IMR-90 (cell line): ENCODE results near the gene S100A4. TPM values are rescaled to one million over a fixed set of nuclear protein-coding genes. Genes with fewer than 3 reads are reported as not detected.

Experiments
- ATAC-seq: fragments of 200-7000 bp; cut with Tn5 transposase; 2 replicates; pipeline ENCODE4 v1.9.1; 2020; ENCODE audit warnings: low read depth, mild to moderate bottlenecking, moderate library complexity
- BruUV-seq: library from RNA; stranded (reverse); fragments of 400-500 nt; replicated peaks from 2 replicates; lab custom pipeline; 2021; lab: Mats Ljungman, UMichigan
- CTCF ChIA-PET: fragments of 300-600 bp; formaldehyde crosslinking; extraction: SDS; loops from one replicate; lab custom pipeline; 2021; ENCODE audit warnings: antibody characterized with exemption; lab: Yijun Ruan, JAX
- POLR2A ChIA-PET: fragments of 300-600 bp; sonication (Branson Sonifier 250); formaldehyde crosslinking; loops from one replicate; lab custom pipeline; 2022; ENCODE audit warnings: antibody characterized with exemption; ENCODE audit not compliant: unreplicated experiment; lab: Charles Lee
- DNase-seq: peaks from one replicate; pipeline ENCODE4 v3.0.0; 2013
- H2AFZ ChIP-seq: replicated peaks from 2 replicates; pipeline ENCODE3; 2013; ENCODE audit warnings: low read length, mild to moderate bottlenecking; ENCODE audit not compliant: poor library complexity
- H2AK5ac ChIP-seq: 2 replicates; pipeline ENCODE4 v1.6.1; 2013; ENCODE audit warnings: low read depth, low read length, inconsistent platforms
- H2AK9ac ChIP-seq: replicated peaks from 2 replicates; pipeline ENCODE3; 2013; ENCODE audit warnings: mild to moderate bottlenecking, low read depth, low read length, moderate library complexity; ENCODE audit not compliant: poor library complexity
- H2BK120ac ChIP-seq: 2 replicates; pipeline ENCODE4 v1.6.1; 2013; ENCODE audit warnings: low read depth, low read length, inconsistent platforms
- H2BK15ac ChIP-seq: 3 replicates; pipeline ENCODE4 v1.6.1; 2013; ENCODE audit warnings: low read depth, low read length, inconsistent platforms
- H2BK20ac ChIP-seq: 2 replicates; pipeline ENCODE4 v1.6.1; 2013; ENCODE audit warnings: low read depth, mild to moderate bottlenecking, inconsistent platforms, low read length, moderate library complexity
- H2BK5ac ChIP-seq: 2 replicates; pipeline ENCODE4 v1.6.1; 2013; ENCODE audit warnings: mild to moderate bottlenecking, low read depth, low read length, inconsistent platforms; ENCODE audit not compliant: poor library complexity, severe bottlenecking
- H3K14ac ChIP-seq: replicated peaks from 2 replicates; pipeline ENCODE4 v1.6.1; 2013; ENCODE audit warnings: low read depth, low read length, inconsistent platforms
- H3K18ac ChIP-seq: 2 replicates; pipeline ENCODE4 v1.6.1; 2013; ENCODE audit warnings: low read depth, low read length, control low read depth
- H3K23ac ChIP-seq: 2 replicates; pipeline ENCODE4 v1.6.1; 2013; ENCODE audit warnings: low read depth, low read length, inconsistent platforms
- H3K27ac ChIP-seq: 2 replicates; pipeline ENCODE4 v1.5.1; 2013; ENCODE audit warnings: mild to moderate bottlenecking, control low read depth, low read length; ENCODE audit not compliant: insufficient read depth
- H3K27me3 ChIP-seq: 2 replicates; pipeline ENCODE4 v1.6.1; 2013; ENCODE audit warnings: low read length; ENCODE audit not compliant: control insufficient read depth, insufficient read depth
- H3K36me3 ChIP-seq: 2 replicates; pipeline ENCODE4 v1.6.1; 2013; ENCODE audit warnings: low read length, mixed read lengths; ENCODE audit not compliant: control insufficient read depth, insufficient read depth
- H3K4ac ChIP-seq: 2 replicates; pipeline ENCODE4 v1.6.1; 2013; ENCODE audit warnings: low read depth, low read length, inconsistent platforms
- H3K4me1 ChIP-seq: 2 replicates; pipeline ENCODE4 v1.6.1; 2013; ENCODE audit warnings: low read length, mixed read lengths; ENCODE audit not compliant: control insufficient read depth, insufficient read depth
- H3K4me2 ChIP-seq: 2 replicates; pipeline ENCODE4 v1.6.1; 2013; ENCODE audit warnings: low read depth, mild to moderate bottlenecking, control low read depth, low read length, moderate library complexity
- H3K4me3 ChIP-seq: 2 replicates; pipeline ENCODE4 v1.5.1; 2013; ENCODE audit warnings: low read depth, mild to moderate bottlenecking, control low read depth, low read length, moderate library complexity; ENCODE audit not compliant: insufficient read depth
- H3K56ac ChIP-seq: 2 replicates; pipeline ENCODE4 v1.6.1; 2013; ENCODE audit warnings: low read length, inconsistent platforms; ENCODE audit not compliant: insufficient read depth; ENCODE audit errors: extremely low read depth
- H3K79me1 ChIP-seq, 2 experiments: 2 replicates each; pipeline ENCODE4 v1.6.1; 2013; ENCODE audit warnings: low read length in 2 of 2, inconsistent platforms in 1 of 2, low read depth in 1 of 2
- H3K9ac ChIP-seq: 2 replicates; pipeline ENCODE4 v1.6.1; 2013; ENCODE audit warnings: low read depth, low read length, control low read depth
- H3K9me1 ChIP-seq: 2 replicates; pipeline ENCODE4 v1.6.1; 2013; ENCODE audit warnings: low read length, inconsistent platforms; ENCODE audit not compliant: insufficient read depth
- H3K9me3 ChIP-seq: 2 replicates; pipeline ENCODE4 v1.6.1; 2013; ENCODE audit warnings: low read length; ENCODE audit not compliant: control insufficient read depth, insufficient read depth
- H4K20me1 ChIP-seq: 2 replicates; pipeline ENCODE4 v1.6.1; 2013; ENCODE audit warnings: low read length, inconsistent platforms; ENCODE audit not compliant: insufficient read depth
- H4K5ac ChIP-seq: 2 replicates; pipeline ENCODE4 v1.6.1; 2013; ENCODE audit warnings: mild to moderate bottlenecking, low read depth, low read length, control low read depth
- H4K8ac ChIP-seq, 2 experiments: 2 replicates each; pipeline ENCODE4 v1.6.1; 2013; ENCODE audit warnings: low read depth in 2 of 2, low read length in 2 of 2, control low read depth in 1 of 2, inconsistent platforms in 1 of 2
- H4K91ac ChIP-seq: 2 replicates; pipeline ENCODE4 v1.6.1; 2013; ENCODE audit warnings: low read depth, low read length, inconsistent platforms; ENCODE audit not compliant: insufficient read depth
- BHLHE40 ChIP-seq: fragments of 150-350 bp; IDR thresholded peaks from 2 replicates; pipeline ENCODE4 v1.6.1; 2016; ENCODE audit warnings: mild to moderate bottlenecking, low read depth, low read length
- CEBPB ChIP-seq: IDR thresholded peaks from 2 replicates; pipeline ENCODE4 v1.6.1; 2012; ENCODE audit warnings: low read depth, low read length, improper control_type of control experiment
- CTCF ChIP-seq: conservative IDR thresholded peaks from 2 replicates; pipeline ENCODE4 v1.5.1; 2012; ENCODE audit warnings: mild to moderate bottlenecking, low read depth, low read length, improper control_type of control experiment
- ELK1 ChIP-seq: fragments of 150-350 bp; IDR thresholded peaks from 2 replicates; pipeline ENCODE4 v1.6.1; 2016; ENCODE audit warnings: low read depth, mild to moderate bottlenecking, low read length, moderate library complexity, borderline replicate concordance
- MAZ ChIP-seq: IDR thresholded peaks from 2 replicates; pipeline ENCODE4 v1.6.1; 2012; ENCODE audit warnings: low read depth, mild to moderate bottlenecking, low read length, improper control_type of control experiment, moderate library complexity, borderline replicate concordance
- MXI1 ChIP-seq: IDR thresholded peaks from 2 replicates; pipeline ENCODE4 v1.6.1; 2012; ENCODE audit warnings: low read depth, mild to moderate bottlenecking, low read length, moderate library complexity, borderline replicate concordance
- NFE2L2 ChIP-seq: fragments of 150-350 bp; IDR thresholded peaks from 2 replicates; pipeline ENCODE4 v1.6.1; 2016; ENCODE audit warnings: low read depth, mild to moderate bottlenecking, low read length
- POLR2A ChIP-seq: IDR thresholded peaks from 2 replicates; pipeline ENCODE4 v1.6.1; 2012; ENCODE audit warnings: mild to moderate bottlenecking, low read depth, low read length
- RAD21 ChIP-seq: IDR thresholded peaks from 2 replicates; pipeline ENCODE4 v1.6.1; 2012; ENCODE audit warnings: low read length, improper control_type of control experiment
- RCOR1 ChIP-seq: IDR thresholded peaks from 2 replicates; pipeline ENCODE4 v1.6.1; 2012; ENCODE audit warnings: mild to moderate bottlenecking, low read length, improper control_type of control experiment; ENCODE audit not compliant: insufficient replicate concordance
- RFX5 ChIP-seq: IDR thresholded peaks from 2 replicates; pipeline ENCODE4 v1.8.0; 2012; ENCODE audit warnings: low read depth, mild to moderate bottlenecking, low read length, moderate library complexity
- SMC3 ChIP-seq: fragments of 150-350 bp; IDR thresholded peaks from 2 replicates; pipeline ENCODE4 v1.6.1; 2016; ENCODE audit warnings: low read depth, mild to moderate bottlenecking, antibody characterized with exemption, low read length, moderate library complexity
- USF2 ChIP-seq: fragments of 150-350 bp; IDR thresholded peaks from 2 replicates; pipeline ENCODE4 v1.6.1; 2017; ENCODE audit warnings: mild to moderate bottlenecking, antibody characterized with exemption, low read length, low read depth
- WGBS, 2 experiments: methylation state at CpG; one replicate each; pipeline versions ENCODE4 v1.1.5 to v1.1.7; 2013; ENCODE audit warnings: missing lambda C conversion rate in 2 of 2; ENCODE audit not compliant: insufficient read length in 1 of 2; ENCODE audit errors: extremely low coverage in 2 of 2; 5-methylcytosine and 5-hydroxymethylcytosine counted together
- dilution Hi-C: fragments of 300-500 bp; cut with HindIII; formaldehyde crosslinking; loops from one replicate; pipeline ENCODE4 v1.14.3; 2018; ENCODE audit warnings: low sequenced_read_pairs; ENCODE audit not compliant: unreplicated experiment
- in situ Hi-C: fragments of 300-500 bp; cut with MboI; formaldehyde crosslinking; loops from 3 replicates; pipeline ENCODE4 v1.14.3; 2019; ENCODE audit warnings: low sequenced_read_pairs, inconsistent platforms, mixed read lengths
- intact Hi-C: fragments of 100-400 bp; cut with micrococcal nuclease; formaldehyde crosslinking; loops from 2 replicates; pipeline ENCODE4 v1.10.0; 2022
- polyA plus RNA-seq, 3 experiments: library from polyadenylated mRNA; depleted of rRNA; stranded (reverse); fragments of >200 nt; gene quantifications; 2 replicates each; pipeline ENCODE4 v1.2.3, GENCODE V29; 2012; ENCODE audit warnings: low replicate concordance in 1 of 3
- total RNA-seq: library from RNA; depleted of rRNA; stranded (reverse); fragments of >200 nt; gene quantifications from 2 replicates; pipeline ENCODE4 v1.2.3, GENCODE V29; 2012

The S100A4 gene
- total and polyA plus RNA-seq, 2 of the 4 experiments (the other 2 are of a cell fraction): 5.6 to 16.6 TPM

- peak overlapping the region; percentile 76 to 99 for H4K8ac ChIP-seq
- peak overlapping the region; percentile 96 for H2BK5ac ChIP-seq
- peaks cover 11% of the 10 kb centered on the region for H3K36me3 ChIP-seq
- H3K18ac ChIP-seq: peak overlapping the region; percentile 62
- peak overlapping the region; percentile 91 for H3K27ac ChIP-seq
- peak overlapping the region; percentile 91 for H2BK120ac ChIP-seq
- peak; percentile 89 for DNase-seq
- ChIA-PET CTCF (interaction anchor here (0.8 to 1.5 kb wide), 2 partner anchors 25 to 32 kb away, joined by 4 to 5 read pairs; no protein-coding TSS in a partner anchor), POLR2A (interaction anchor here (0.7 to 3.9 kb wide), 8 partner anchors 9 to 91 kb away, joined by 3 to 34 read pairs (median 8); partner anchors contain the start of genes S100A13, S100A2, S100A3 and S100A4)
- H4K91ac ChIP-seq: peak overlapping the region; percentile 98
- peak; percentile 76 for ATAC-seq
- no peaks in the 10 kb centered on the region for H3K27me3 ChIP-seq
- dilution Hi-C loops: no loop called here
- peak overlapping the region; percentile 82 for H2BK20ac ChIP-seq
- H3K9ac ChIP-seq: peak overlapping the region; percentile 97
- intact Hi-C loops: no loop called here
- peak overlapping the region; percentile 45 for H4K5ac ChIP-seq
- H2BK15ac ChIP-seq: peak overlapping the region; percentile 57
- H3K4ac ChIP-seq: peak overlapping the region; percentile 99
- H3K79me1 ChIP-seq: peaks cover 5 to 67% of the 10 kb centered on the region in 2 experiments; a peak in 3 of 4 replicates
- 0% methylated on average over 13 of the region's 38 CpGs; no CpG with 5 or more reads in 1 of the 2 experiments for WGBS, 2 experiments
- in situ Hi-C loops: loop anchor here (25.0 kb wide), 1 partner anchor 426 kb away; the partner anchor contains the start of genes CREB3L4, CRTC2 and SLC39A1
- H3K4me2 ChIP-seq: peak overlapping the region; percentile 90
- peaks cover 36% of the 10 kb centered on the region for H3K4me1 ChIP-seq
- H3K23ac ChIP-seq: peak overlapping the region; percentile 91
- H3K4me3 ChIP-seq: peak overlapping the region; percentile 82
- H2AK5ac ChIP-seq: peak overlapping the region; percentile 99
- H3K9me1 ChIP-seq: peaks cover 35% of the 10 kb centered on the region
- peak overlapping the region; percentile 100 for H2AK9ac ChIP-seq
- peak overlapping the region; percentile 89 for H3K56ac ChIP-seq
- H3K14ac ChIP-seq: peak overlapping the region; percentile 99
- peak overlapping the region; percentile 96 for H2AFZ ChIP-seq
- peaks cover 18% of the 10 kb centered on the region for H4K20me1 ChIP-seq
- H3K9me3 ChIP-seq: no peaks in the 10 kb centered on the region
- BruUV-seq: no TSS peak
- no peak for TF ChIP-seq RCOR1
- no peak; the same call in 1 of the 2 replicates for TF ChIP-seq SMC3
- no peak for TF ChIP-seq RAD21
- TF ChIP-seq RFX5: no peak
- peak; percentile 91 for TF ChIP-seq USF2
- no peak for TF ChIP-seq POLR2A
- TF ChIP-seq MXI1: 0 out of 2 replicates have a peak, but pooled peaks have one; percentile 20
- peak; percentile 56 for TF ChIP-seq CEBPB
- TF ChIP-seq ELK1: no peak
- TF ChIP-seq CTCF: no peak
- TF ChIP-seq NFE2L2: peak; percentile 15; the same call in 1 of the 2 replicates
- peak; percentile 84 for TF ChIP-seq BHLHE40
- peak; percentile 82; the same call in 1 of the 2 replicates for TF ChIP-seq MAZ
Measured at GRCh38 chr1:153536012-153536670, 9.5 kb downstream of the S100A4 start.
